ENCODE measurements around the gene ZNF664.

ZNF664 gene

GRCh38 chr12:123954647-123955350, 18.2 kb upstream of the ZNF664 start:
- TF ChIP-seq CTCF (IDR thresholded peaks at IDR 0.05; ENCODE audit: low read depth, low read length): no peak
- no peak overlapping the region for H3K4me3 ChIP-seq (ENCODE audit: low read depth, low read length)

DNA sequence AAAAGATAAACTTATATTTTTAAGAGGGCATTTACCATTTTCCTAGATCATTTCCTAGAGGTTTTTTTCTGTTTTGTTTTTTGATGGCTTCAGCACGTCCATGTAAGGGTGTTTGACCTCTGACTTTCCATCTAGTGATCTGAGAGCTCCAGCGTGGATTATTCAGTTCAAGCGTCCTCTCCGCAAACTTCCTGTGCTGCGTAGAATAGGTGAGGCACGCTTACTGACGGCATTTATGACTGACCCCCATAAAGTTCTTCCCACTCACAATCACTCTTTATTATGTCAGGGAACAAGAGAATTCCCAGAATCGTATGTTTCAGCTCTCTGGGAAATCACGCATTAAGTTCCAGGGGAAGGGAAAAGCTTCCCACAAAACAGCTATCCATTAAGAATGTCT, 16.8 kb upstream of the ZNF664 start:
- H3K4me3 ChIP-seq (ENCODE audit: low read depth, low read length): no peak overlapping the region
- TF ChIP-seq CTCF (IDR thresholded peaks at IDR 0.05; ENCODE audit: low read depth, low read length): no peak

DNA sequence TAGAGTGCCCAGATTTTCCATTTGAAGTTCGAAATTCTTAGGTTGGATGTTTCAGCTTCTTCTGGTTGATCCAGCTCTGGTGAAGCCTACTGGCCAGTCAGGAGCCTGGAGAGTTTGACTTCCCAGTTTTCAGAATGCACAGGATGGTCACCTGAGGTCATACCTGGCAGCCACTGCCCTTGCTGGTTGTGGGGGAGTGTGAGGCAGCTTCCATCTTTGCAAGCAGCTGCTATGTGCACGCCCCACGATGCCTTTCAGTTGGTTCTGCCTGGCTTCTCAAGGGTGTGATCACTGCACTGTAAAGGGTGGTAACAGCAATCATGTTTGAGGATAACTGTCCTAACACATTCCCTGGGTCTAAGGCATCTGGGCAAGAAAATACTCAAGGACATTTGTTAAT, 15.8 kb upstream of the ZNF664 start:
- no peak for TF ChIP-seq CTCF (IDR thresholded peaks at IDR 0.05; ENCODE audit: low read depth, low read length)
- H3K4me3 ChIP-seq (ENCODE audit: low read depth, low read length): no peak overlapping the region

GRCh38 chr12:123958462-123958861, 14.6 kb upstream of the ZNF664 start:
- H3K4me3 ChIP-seq (ENCODE audit: low read depth, low read length): no peak overlapping the region
- no peak for TF ChIP-seq CTCF (IDR thresholded peaks at IDR 0.05; ENCODE audit: low read depth, low read length)

- no peak for TF ChIP-seq CTCF (IDR thresholded peaks at IDR 0.05; ENCODE audit: low read depth, low read length)
- H3K4me3 ChIP-seq (ENCODE audit: low read depth, low read length): no peak overlapping the region
These were observed 14.1 kb upstream of the ZNF664 start for GRCh38 chr12:123958876-123959275.

GRCh38 chr12:123960029-123960735, 12.8 kb upstream of the ZNF664 start:
- no peak overlapping the region for H3K4me3 ChIP-seq (ENCODE audit: low read depth, low read length)

More at GRCh38 chr12:123960029-123960735, 12.8 kb upstream of the ZNF664 start:
- no peak for TF ChIP-seq CTCF (IDR thresholded peaks at IDR 0.05; ENCODE audit: low read depth, low read length)
